Measurements from ENCODE around the gene TRAF6. TPM values are rescaled to one million over a fixed set of nuclear protein-coding genes. Genes with fewer than 3 reads are reported as not detected.
A peak's percentile ranks its signal among the peaks of the same experiment; 100 is the strongest.

TRAF6 gene
- total RNA-seq, 2 donors from 2014 or later: 10.0 to 11.4 TPM

DNA sequence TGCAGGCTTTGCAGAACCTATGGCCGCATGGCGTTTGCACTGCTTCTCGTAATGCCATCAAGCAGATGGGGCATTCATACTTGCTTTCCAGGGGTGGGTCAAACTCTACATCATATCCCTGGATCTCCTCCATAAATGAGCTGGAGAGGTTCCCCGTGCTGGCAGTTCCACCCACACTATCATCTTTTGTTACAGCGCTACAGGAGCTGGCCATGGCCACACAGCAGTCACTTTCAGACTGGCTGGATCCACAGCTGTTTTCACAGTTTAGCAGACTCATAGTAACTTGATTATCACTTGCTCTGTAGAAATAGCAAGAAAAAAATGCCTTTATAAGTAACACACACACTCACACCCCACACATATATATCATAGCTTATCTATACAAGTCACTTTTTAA is 8.8 kb downstream of the TRAF6 start:
- Mint-ChIP-seq H3K36me3 (ENCODE audit: low read depth) (peaks cover 42% of the 10 kb centered on the region), H3K4me1 (peaks cover 8% of the 10 kb centered on the region), H3K27ac (no peak overlapping the region), H3K9me3 (no peaks in the 10 kb centered on the region), H3K27me3 (ENCODE audit: insufficient read depth) (no peaks in the 10 kb centered on the region), H3K4me3 (no peak overlapping the region)
- TF ChIP-seq CTCF (conservative IDR thresholded peaks at IDR 0.05): no peak
- peaks cover 60% of the 10 kb centered on the region for H3K36me3 ChIP-seq (ENCODE audit: control insufficient read depth, insufficient read depth, low read length)
- no peaks in the 10 kb centered on the region for H3K4me1 ChIP-seq (ENCODE audit: control insufficient read depth, insufficient read depth, low read length)
- H3K4me3 ChIP-seq (ENCODE audit: low read length): no peak overlapping the region
- no peaks in the 10 kb centered on the region for H3K27me3 ChIP-seq (ENCODE audit: control insufficient read depth, insufficient read depth, low read length, poor library complexity, severe bottlenecking)
- WGBS, 2 experiments (ENCODE audit: insufficient coverage in 1 of 2, insufficient read length in 1 of 2): 89 to 92% methylated on average over 5 of the region's 5 CpGs
- H3K9me3 ChIP-seq (ENCODE audit: control insufficient read depth, low read length): no peaks in the 10 kb centered on the region
- no peak overlapping the region for H3K9ac ChIP-seq (ENCODE audit: extremely low read depth, low read length, poor library complexity, severe bottlenecking)
- H3K27ac ChIP-seq (ENCODE audit: low read depth, low read length): peak overlapping the region; percentile 54
- no peak for DNase-seq

- Mint-ChIP-seq H3K27me3 (ENCODE audit: insufficient read depth) (no peaks in the 10 kb centered on the region), H3K4me3 (no peak overlapping the region), H3K36me3 (ENCODE audit: low read depth) (peaks cover 44% of the 10 kb centered on the region), H3K27ac (peak overlapping the region; percentile 13), H3K4me1 (peaks cover 8% of the 10 kb centered on the region), H3K9me3 (no peaks in the 10 kb centered on the region)
- Histone ChIP-seq H3K4me1 (ENCODE audit: control insufficient read depth, insufficient read depth, low read length) (no peaks in the 10 kb centered on the region), H3K27ac (ENCODE audit: low read depth, low read length) (peak overlapping the region; percentile 54), H3K36me3 (ENCODE audit: control insufficient read depth, insufficient read depth, low read length) (peaks cover 68% of the 10 kb centered on the region), H3K9me3 (ENCODE audit: control insufficient read depth, low read length) (no peaks in the 10 kb centered on the region), H3K4me3 (ENCODE audit: low read length) (no peak overlapping the region), H3K9ac (ENCODE audit: extremely low read depth, low read length, poor library complexity, severe bottlenecking) (no peak overlapping the region), H3K27me3 (ENCODE audit: control insufficient read depth, insufficient read depth, low read length, poor library complexity, severe bottlenecking) (no peaks in the 10 kb centered on the region)
- no peak for TF ChIP-seq CTCF (conservative IDR thresholded peaks at IDR 0.05)
- 79% methylated on average over 1 of the region's 1 CpG; no CpG with 5 or more reads in 1 of the 2 experiments for WGBS, 2 experiments (ENCODE audit: insufficient coverage in 1 of 2, insufficient read length in 1 of 2)
- no peak for DNase-seq
Observed at GRCh38 chr11:36500315-36500721, 9.8 kb downstream of the TRAF6 start.

DNA sequence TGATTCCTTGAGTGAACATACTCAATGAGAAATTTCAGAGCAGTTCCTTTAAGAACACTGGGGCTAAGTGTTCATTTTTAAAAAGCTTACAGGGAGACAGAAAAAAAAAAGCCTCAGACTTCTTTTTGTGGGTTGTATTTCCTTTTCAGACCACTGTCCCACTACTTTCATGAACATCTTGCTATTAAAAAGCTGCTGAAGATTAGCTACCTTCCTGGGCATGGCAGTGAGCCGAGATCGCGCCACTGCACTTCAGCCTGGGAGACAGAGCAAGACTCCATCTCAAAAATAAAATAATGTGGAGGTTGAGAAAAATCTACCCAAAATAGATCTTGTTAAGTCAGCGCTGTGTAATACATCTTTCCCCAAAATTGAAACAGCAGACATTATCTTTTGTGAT is 10.8 kb downstream of the TRAF6 start:
- 100% methylated on average over 4 of the region's 4 CpGs; no CpG with 5 or more reads in 1 of the 2 experiments for WGBS, 2 experiments (ENCODE audit: insufficient coverage in 1 of 2, insufficient read length in 1 of 2)

More for the DNA sequence above, 10.8 kb downstream of the TRAF6 start:
- peaks cover 4% of the 10 kb centered on the region for H3K4me1 Mint-ChIP-seq
- Histone ChIP-seq H3K4me3 (ENCODE audit: low read length) (no peak overlapping the region), H3K9me3 (ENCODE audit: control insufficient read depth, low read length) (no peaks in the 10 kb centered on the region), H3K36me3 (ENCODE audit: control insufficient read depth, insufficient read depth, low read length) (peaks cover 71% of the 10 kb centered on the region), H3K27ac (ENCODE audit: low read depth, low read length) (no peak overlapping the region), H3K9ac (ENCODE audit: extremely low read depth, low read length, poor library complexity, severe bottlenecking) (no peak overlapping the region), H3K4me1 (ENCODE audit: control insufficient read depth, insufficient read depth, low read length) (no peaks in the 10 kb centered on the region), H3K27me3 (ENCODE audit: control insufficient read depth, insufficient read depth, low read length, poor library complexity, severe bottlenecking) (no peaks in the 10 kb centered on the region)
- no peak for TF ChIP-seq CTCF (conservative IDR thresholded peaks at IDR 0.05)
- peaks cover 44% of the 10 kb centered on the region for H3K36me3 Mint-ChIP-seq (ENCODE audit: low read depth)
- no peaks in the 10 kb centered on the region for H3K9me3 Mint-ChIP-seq
- H3K27me3 Mint-ChIP-seq (ENCODE audit: insufficient read depth): no peaks in the 10 kb centered on the region
- H3K4me3 Mint-ChIP-seq: no peak overlapping the region
- no peak for DNase-seq
- H3K27ac Mint-ChIP-seq: no peak overlapping the region
